Umbilical cord (tissue), 2 donors: ENCODE measurements around the gene PEX14. TPM values are rescaled to one million over a fixed set of nuclear protein-coding genes. Genes with fewer than 3 reads are reported as not detected.

Experiments used
- DNase-seq: peaks from one replicate; pipeline ENCODE4 v3.0.0-alpha.2; 2015; ENCODE audit warnings: low spot score
- total RNA-seq: library from RNA; depleted of rRNA; stranded (reverse); fragments of >200 nt; gene quantifications from one replicate; pipeline ENCODE4 v1.2.3, GENCODE V29; 2014; ENCODE audit warnings: low replicate concordance; ENCODE audit not compliant: insufficient read depth

Gene PEX14
- total RNA-seq, 1 donor from 2014 or later, result 22.1 TPM

GRCh38 chr1:10662824-10663677 is 188.3 kb downstream of the PEX14 start:
- no peak for DNase-seq

GRCh38 chr1:10663678-10664035 is 188.9 kb downstream of the PEX14 start:
- DNase-seq, result peak; percentile 85

- DNase-seq, result no peak
These were observed 189.5 kb downstream of the PEX14 start for GRCh38 chr1:10664251-10664650.

GRCh38 chr1:10665226-10665625 is 190.5 kb downstream of the PEX14 start:
- DNase-seq, result no peak

GRCh38 chr1:10665930-10666850 is 191.4 kb downstream of the PEX14 start:
- DNase-seq, result no peak

GRCh38 chr1:10667861-10668761 is 193.4 kb downstream of the PEX14 start:
- DNase-seq, result no peak

- no peak for DNase-seq
These were observed 194.8 kb downstream of the PEX14 start for GRCh38 chr1:10669570-10669969.

GRCh38 chr1:10670190-10670589 is 195.4 kb downstream of the PEX14 start:
- no peak for DNase-seq

GRCh38 chr1:10671090-10671489 is 196.3 kb downstream of the PEX14 start:
- DNase-seq, result no peak

GRCh38 chr1:10671622-10672342 is 197.0 kb downstream of the PEX14 start:
- no peak for DNase-seq

GRCh38 chr1:10672343-10673050 is 197.7 kb downstream of the PEX14 start:
- DNase-seq, result no peak

GRCh38 chr1:10673109-10673711 is 198.5 kb downstream of the PEX14 start:
- DNase-seq, result no peak

GRCh38 chr1:10674222-10674621 is 199.5 kb downstream of the PEX14 start:
- DNase-seq, result no peak

- DNase-seq, result no peak
These were observed 200.2 kb downstream of the PEX14 start for GRCh38 chr1:10674700-10675609.

GRCh38 chr1:10675813-10676212 is 201.1 kb downstream of the PEX14 start:
- DNase-seq, result no peak

GRCh38 chr1:10676963-10677362 is 202.2 kb downstream of the PEX14 start:
- DNase-seq, result no peak

GRCh38 chr1:10677491-10678391 is 203.0 kb downstream of the PEX14 start:
- DNase-seq, result peak; percentile 50

GRCh38 chr1:10678402-10678801 is 203.7 kb downstream of the PEX14 start:
- DNase-seq, result no peak
